ENCODE measurements around the gene SPTBN4. TPM values are rescaled to one million over a fixed set of nuclear protein-coding genes. Genes with fewer than 3 reads are reported as not detected.

Gene SPTBN4
- polyA plus RNA-seq, 1 donor from 2014 or later, result 12.7 TPM

DNA sequence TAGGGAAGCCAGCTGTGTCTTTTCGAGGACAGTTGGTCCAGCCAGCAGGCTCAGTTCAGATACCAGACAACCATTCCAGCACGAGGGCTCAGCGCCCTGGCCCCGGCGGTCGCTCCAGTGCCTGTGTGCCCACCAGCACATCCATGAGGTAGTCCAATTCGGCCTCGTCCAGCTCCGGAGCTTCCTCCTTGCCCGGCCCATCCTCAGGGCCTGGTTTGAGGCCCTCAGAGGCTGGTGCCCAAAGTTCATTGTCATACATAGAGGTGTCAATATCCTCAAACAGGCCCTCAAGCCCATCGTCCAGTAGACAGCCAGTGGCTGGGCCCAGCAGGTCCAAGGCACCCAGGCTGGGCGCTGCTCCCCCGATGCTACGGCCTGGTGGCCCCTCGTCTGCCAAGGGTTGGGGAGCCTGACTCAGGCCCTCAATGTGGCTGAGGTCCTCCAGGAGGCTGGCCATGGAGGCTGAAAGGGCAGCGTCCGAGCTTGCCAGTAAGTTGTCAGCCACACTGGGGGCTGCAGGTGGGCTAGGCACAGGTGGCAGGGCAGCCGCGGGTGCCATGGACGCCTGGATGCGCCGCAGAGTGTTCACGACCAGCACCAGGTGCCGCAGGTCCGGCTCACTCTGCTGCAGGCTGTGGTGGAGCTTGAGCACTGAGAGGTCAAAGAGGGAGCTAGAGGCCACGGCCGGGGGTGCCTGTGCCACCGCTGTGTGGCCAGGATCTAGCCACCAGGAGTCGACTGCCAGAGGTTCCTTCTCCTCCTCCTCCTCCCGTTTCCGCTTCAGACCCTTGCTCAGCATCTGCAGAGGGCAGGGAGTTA is 43.8 kb upstream of the SPTBN4 start:
- no peaks in the 10 kb centered on the region for H4K20me1 ChIP-seq (ENCODE audit: insufficient read depth)
- H3K27me3 ChIP-seq (ENCODE audit: insufficient read depth, low read depth, low read length), result no peaks in the 10 kb centered on the region
- TF ChIP-seq EP300 (conservative IDR thresholded peaks at IDR 0.05; ENCODE audit: poor library complexity, severe bottlenecking) (no peak), EZH2 (IDR thresholded peaks at IDR 0.05; ENCODE audit: borderline replicate concordance, insufficient read depth, low read length, poor library complexity, severe bottlenecking) (no peak), MXI1 (conservative IDR thresholded peaks at IDR 0.05; ENCODE audit: poor library complexity, severe bottlenecking) (no peak), POLR2AphosphoS5 (IDR thresholded peaks at IDR 0.05) (no peak), SMC3 (conservative IDR thresholded peaks at IDR 0.05; ENCODE audit: poor library complexity) (no peak), TAF1 (IDR thresholded peaks at IDR 0.05; ENCODE audit: low read depth) (no peak), RAD21 (conservative IDR thresholded peaks at IDR 0.05) (no peak)
- TF ChIP-seq, protein P1, sequence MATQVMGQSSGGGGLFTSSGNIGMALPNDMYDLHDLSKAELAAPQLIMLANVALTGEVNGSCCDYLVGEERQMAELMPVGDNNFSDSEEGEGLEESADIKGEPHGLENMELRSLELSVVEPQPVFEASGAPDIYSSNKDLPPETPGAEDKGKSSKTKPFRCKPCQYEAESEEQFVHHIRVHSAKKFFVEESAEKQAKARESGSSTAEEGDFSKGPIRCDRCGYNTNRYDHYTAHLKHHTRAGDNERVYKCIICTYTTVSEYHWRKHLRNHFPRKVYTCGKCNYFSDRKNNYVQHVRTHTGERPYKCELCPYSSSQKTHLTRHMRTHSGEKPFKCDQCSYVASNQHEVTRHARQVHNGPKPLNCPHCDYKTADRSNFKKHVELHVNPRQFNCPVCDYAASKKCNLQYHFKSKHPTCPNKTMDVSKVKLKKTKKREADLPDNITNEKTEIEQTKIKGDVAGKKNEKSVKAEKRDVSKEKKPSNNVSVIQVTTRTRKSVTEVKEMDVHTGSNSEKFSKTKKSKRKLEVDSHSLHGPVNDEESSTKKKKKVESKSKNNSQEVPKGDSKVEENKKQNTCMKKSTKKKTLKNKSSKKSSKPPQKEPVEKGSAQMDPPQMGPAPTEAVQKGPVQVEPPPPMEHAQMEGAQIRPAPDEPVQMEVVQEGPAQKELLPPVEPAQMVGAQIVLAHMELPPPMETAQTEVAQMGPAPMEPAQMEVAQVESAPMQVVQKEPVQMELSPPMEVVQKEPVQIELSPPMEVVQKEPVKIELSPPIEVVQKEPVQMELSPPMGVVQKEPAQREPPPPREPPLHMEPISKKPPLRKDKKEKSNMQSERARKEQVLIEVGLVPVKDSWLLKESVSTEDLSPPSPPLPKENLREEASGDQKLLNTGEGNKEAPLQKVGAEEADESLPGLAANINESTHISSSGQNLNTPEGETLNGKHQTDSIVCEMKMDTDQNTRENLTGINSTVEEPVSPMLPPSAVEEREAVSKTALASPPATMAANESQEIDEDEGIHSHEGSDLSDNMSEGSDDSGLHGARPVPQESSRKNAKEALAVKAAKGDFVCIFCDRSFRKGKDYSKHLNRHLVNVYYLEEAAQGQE (IDR thresholded peaks at IDR 0.05; ENCODE audit: borderline replicate concordance), result no peak
- TF ChIP-seq, protein P2, sequence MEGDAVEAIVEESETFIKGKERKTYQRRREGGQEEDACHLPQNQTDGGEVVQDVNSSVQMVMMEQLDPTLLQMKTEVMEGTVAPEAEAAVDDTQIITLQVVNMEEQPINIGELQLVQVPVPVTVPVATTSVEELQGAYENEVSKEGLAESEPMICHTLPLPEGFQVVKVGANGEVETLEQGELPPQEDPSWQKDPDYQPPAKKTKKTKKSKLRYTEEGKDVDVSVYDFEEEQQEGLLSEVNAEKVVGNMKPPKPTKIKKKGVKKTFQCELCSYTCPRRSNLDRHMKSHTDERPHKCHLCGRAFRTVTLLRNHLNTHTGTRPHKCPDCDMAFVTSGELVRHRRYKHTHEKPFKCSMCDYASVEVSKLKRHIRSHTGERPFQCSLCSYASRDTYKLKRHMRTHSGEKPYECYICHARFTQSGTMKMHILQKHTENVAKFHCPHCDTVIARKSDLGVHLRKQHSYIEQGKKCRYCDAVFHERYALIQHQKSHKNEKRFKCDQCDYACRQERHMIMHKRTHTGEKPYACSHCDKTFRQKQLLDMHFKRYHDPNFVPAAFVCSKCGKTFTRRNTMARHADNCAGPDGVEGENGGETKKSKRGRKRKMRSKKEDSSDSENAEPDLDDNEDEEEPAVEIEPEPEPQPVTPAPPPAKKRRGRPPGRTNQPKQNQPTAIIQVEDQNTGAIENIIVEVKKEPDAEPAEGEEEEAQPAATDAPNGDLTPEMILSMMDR (IDR thresholded peaks at IDR 0.05; ENCODE audit: poor library complexity, severe bottlenecking), result no peak
- no peaks in the 10 kb centered on the region for H3K79me2 ChIP-seq (replicated peaks; ENCODE audit: insufficient read depth, low read length)
- no peaks in the 10 kb centered on the region for H3K9me3 ChIP-seq (ENCODE audit: low read length)
- H3F3A ChIP-seq (ENCODE audit: insufficient read depth, low read length, poor library complexity, severe bottlenecking), result no peaks in the 10 kb centered on the region
- no peaks in the 10 kb centered on the region for H3K9me2 ChIP-seq (ENCODE audit: insufficient read depth, low read length)
- H3K4me3 ChIP-seq (ENCODE audit: low read length), result no peak overlapping the region
- H3K36me3 ChIP-seq (ENCODE audit: insufficient read depth, low read length), result no peaks in the 10 kb centered on the region
- H3K9ac ChIP-seq (ENCODE audit: low read length), result no peak overlapping the region
- H3K27ac ChIP-seq (ENCODE audit: low read length), result no peak overlapping the region
- H2AFZ ChIP-seq (ENCODE audit: low read depth, low read length), result no peak overlapping the region
- no peak overlapping the region for H3K4me2 ChIP-seq (ENCODE audit: low read length)

DNA sequence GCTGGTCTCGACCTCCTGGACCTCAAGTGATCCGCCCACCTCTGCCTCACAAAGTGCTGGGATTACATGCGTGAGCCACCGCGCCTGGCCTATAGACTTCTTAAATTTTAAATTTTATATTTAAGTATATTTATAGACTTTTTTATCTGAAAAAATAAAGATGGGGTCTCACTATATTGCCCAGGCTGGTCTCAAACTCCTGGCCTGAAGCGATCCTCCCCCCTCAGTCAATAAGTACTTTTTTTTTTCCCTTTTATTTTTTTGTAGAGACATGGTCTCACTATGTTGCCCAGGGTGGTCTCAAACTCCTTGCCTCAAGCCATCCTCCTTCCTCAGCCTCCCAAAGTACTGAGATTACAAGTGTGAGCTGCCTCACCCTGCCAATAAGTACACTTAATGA is 42.9 kb upstream of the SPTBN4 start:
- no peaks in the 10 kb centered on the region for H3K79me2 ChIP-seq (replicated peaks; ENCODE audit: insufficient read depth, low read length)
- TF ChIP-seq RAD21 (conservative IDR thresholded peaks at IDR 0.05) (no peak), EP300 (conservative IDR thresholded peaks at IDR 0.05; ENCODE audit: poor library complexity, severe bottlenecking) (no peak), MXI1 (conservative IDR thresholded peaks at IDR 0.05; ENCODE audit: poor library complexity, severe bottlenecking) (no peak), SMC3 (conservative IDR thresholded peaks at IDR 0.05; ENCODE audit: poor library complexity) (no peak), EZH2 (IDR thresholded peaks at IDR 0.05; ENCODE audit: borderline replicate concordance, insufficient read depth, low read length, poor library complexity, severe bottlenecking) (no peak), TAF1 (IDR thresholded peaks at IDR 0.05; ENCODE audit: low read depth) (no peak)
- TF ChIP-seq, protein P2 (IDR thresholded peaks at IDR 0.05; ENCODE audit: poor library complexity, severe bottlenecking), result no peak
- no peaks in the 10 kb centered on the region for H4K20me1 ChIP-seq (ENCODE audit: insufficient read depth)
- H3K27ac ChIP-seq (ENCODE audit: low read length), result no peak overlapping the region
- H3K4me2 ChIP-seq (ENCODE audit: low read length), result no peak overlapping the region
- no peaks in the 10 kb centered on the region for H3K9me3 ChIP-seq (ENCODE audit: low read length)
- no peaks in the 10 kb centered on the region for H3K27me3 ChIP-seq (ENCODE audit: insufficient read depth, low read depth, low read length)
- no peaks in the 10 kb centered on the region for H3K36me3 ChIP-seq (ENCODE audit: insufficient read depth, low read length)
- no peak overlapping the region for H2AFZ ChIP-seq (ENCODE audit: low read depth, low read length)
- H3F3A ChIP-seq (ENCODE audit: insufficient read depth, low read length, poor library complexity, severe bottlenecking), result no peaks in the 10 kb centered on the region
- H3K9me2 ChIP-seq (ENCODE audit: insufficient read depth, low read length), result no peaks in the 10 kb centered on the region
- H3K9ac ChIP-seq (ENCODE audit: low read length), result no peak overlapping the region
- no peak overlapping the region for H3K4me3 ChIP-seq (ENCODE audit: low read length)

Measured in neural cell (in vitro differentiated cells).